22Rv1 (cell line): ENCODE results near the gene SPACDR.

Experiments used
- CTCF ChIP-seq: fragments of 450-650 bp; IDR thresholded peaks from 2 replicates; pipeline ENCODE4 v1.5.1; 2017; ENCODE audit warnings: mild to moderate bottlenecking
- ZFX ChIP-seq: fragments of 450-650 bp; IDR thresholded peaks from 2 replicates; pipeline ENCODE4 v1.6.1; 2017; ENCODE audit warnings: antibody characterized with exemption, borderline replicate concordance

GRCh38 chr7:100478958-100479660 lies 15.0 kb upstream of the SPACDR start, which contains the start of gene TSC22D4:
- TF ChIP-seq CTCF (no peak), ZFX (no peak)
